GM10248 (cell line): Measurements from ENCODE around the gene DMRTB1.
"Not testable (repeated sequence)": the region's sequence is repeated elsewhere in the genome, so short reads cannot be mapped to it uniquely, and the experiment has no call there.

Source experiments
- CTCF ChIA-PET: fragments of 300-600 bp; sonication (Branson Sonifier 250); formaldehyde crosslinking; extraction: SDS; loops from one replicate; lab custom pipeline; 2021; ENCODE audit warnings: antibody characterized with exemption; lab: Yijun Ruan, JAX
- POLR2A ChIA-PET: fragments of 350-650 bp; sonication (Branson Sonifier 250); formaldehyde crosslinking; extraction: SDS; loops from one replicate; lab custom pipeline; 2020; ENCODE audit warnings: antibody characterized with exemption; lab: Yijun Ruan, JAX
- DNase-seq: peaks from one replicate; pipeline ENCODE4 v3.0.0; 2012; ENCODE audit errors: extremely low spot score
- CTCF ChIP-seq: IDR thresholded peaks from 2 replicates; pipeline ENCODE4 v1.5.1; 2012; ENCODE audit warnings: mild to moderate bottlenecking, low read depth; ENCODE audit errors: extremely low read depth, missing control alignments, control extremely low read depth

Gene DMRTB1

GRCh38 chr1:53420341-53420740, 38.9 kb upstream of the DMRTB1 start:
- POLR2A ChIA-PET, result no interaction called here
- no peak for DNase-seq
- CTCF ChIA-PET, result interaction anchor here (0.9 kb wide), 1 partner anchor 27 kb away, joined by 3 read pairs; no protein-coding TSS in a partner anchor
- TF ChIP-seq CTCF, result no peak

GRCh38 chr1:53421208-53421607, 38.0 kb upstream of the DMRTB1 start:
- POLR2A ChIA-PET, result no interaction called here
- CTCF ChIA-PET, result no interaction called here
- no peak for DNase-seq
- no peak for TF ChIP-seq CTCF

GRCh38 chr1:53430261-53430660, 28.9 kb upstream of the DMRTB1 start:
- no peak for DNase-seq
- CTCF ChIA-PET, result no interaction called here
- POLR2A ChIA-PET, result no interaction called here
- no peak for TF ChIP-seq CTCF

GRCh38 chr1:53430779-53431178, 28.4 kb upstream of the DMRTB1 start:
- ChIA-PET POLR2A (no interaction called here), CTCF (no interaction called here)
- no peak for TF ChIP-seq CTCF
- no peak for DNase-seq

GRCh38 chr1:53431244-53431643, 28.0 kb upstream of the DMRTB1 start:
- ChIA-PET CTCF (interaction anchor here (0.7 to 1.0 kb wide), 2 partner anchors 8 to 13 kb away, joined by 3 read pairs; no protein-coding TSS in a partner anchor), POLR2A (no interaction called here)
- TF ChIP-seq CTCF, result no peak
- no peak for DNase-seq

- TF ChIP-seq CTCF, result no peak
- ChIA-PET POLR2A (no interaction called here), CTCF (interaction anchor here (0.7 to 1.5 kb wide), 3 partner anchors 9 to 15 kb away, joined by 3 read pairs; no protein-coding TSS in a partner anchor)
- no peak for DNase-seq
Measured at GRCh38 chr1:53431805-53432565, 27.2 kb upstream of the DMRTB1 start.

GRCh38 chr1:53432611-53433010, 26.6 kb upstream of the DMRTB1 start:
- CTCF ChIA-PET, result interaction anchor here (1.5 kb wide), 1 partner anchor 16 kb away, joined by 3 read pairs; no protein-coding TSS in a partner anchor
- POLR2A ChIA-PET, result no interaction called here
- no peak for TF ChIP-seq CTCF
- DNase-seq, result no peak

- CTCF ChIA-PET, POLR2A ChIA-PET, DNase-seq: not testable (repeated sequence)
Measured at GRCh38 chr1:53434405-53435007, 24.7 kb upstream of the DMRTB1 start.
